HG03108 (cell line): ENCODE results near the gene C11orf91.
"Not testable (repeated sequence)": the region's sequence is repeated elsewhere in the genome, so short reads cannot be mapped to it uniquely, and the experiment has no call there.

Experiments used
- ATAC-seq: cut with Tn5 transposase; IDR thresholded peaks from one replicate; pipeline ENCODE4 v1.9.1; 2021; ENCODE audit warnings: moderate library complexity; ENCODE audit not compliant: unreplicated experiment

C11orf91 gene, protein sequence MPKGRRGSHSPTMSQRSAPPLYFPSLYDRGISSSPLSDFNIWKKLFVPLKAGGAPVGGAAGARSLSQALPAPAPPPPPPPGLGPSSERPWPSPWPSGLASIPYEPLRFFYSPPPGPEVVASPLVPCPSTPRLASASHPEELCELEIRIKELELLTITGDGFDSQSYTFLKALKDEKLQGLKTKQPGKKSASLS

DNA sequence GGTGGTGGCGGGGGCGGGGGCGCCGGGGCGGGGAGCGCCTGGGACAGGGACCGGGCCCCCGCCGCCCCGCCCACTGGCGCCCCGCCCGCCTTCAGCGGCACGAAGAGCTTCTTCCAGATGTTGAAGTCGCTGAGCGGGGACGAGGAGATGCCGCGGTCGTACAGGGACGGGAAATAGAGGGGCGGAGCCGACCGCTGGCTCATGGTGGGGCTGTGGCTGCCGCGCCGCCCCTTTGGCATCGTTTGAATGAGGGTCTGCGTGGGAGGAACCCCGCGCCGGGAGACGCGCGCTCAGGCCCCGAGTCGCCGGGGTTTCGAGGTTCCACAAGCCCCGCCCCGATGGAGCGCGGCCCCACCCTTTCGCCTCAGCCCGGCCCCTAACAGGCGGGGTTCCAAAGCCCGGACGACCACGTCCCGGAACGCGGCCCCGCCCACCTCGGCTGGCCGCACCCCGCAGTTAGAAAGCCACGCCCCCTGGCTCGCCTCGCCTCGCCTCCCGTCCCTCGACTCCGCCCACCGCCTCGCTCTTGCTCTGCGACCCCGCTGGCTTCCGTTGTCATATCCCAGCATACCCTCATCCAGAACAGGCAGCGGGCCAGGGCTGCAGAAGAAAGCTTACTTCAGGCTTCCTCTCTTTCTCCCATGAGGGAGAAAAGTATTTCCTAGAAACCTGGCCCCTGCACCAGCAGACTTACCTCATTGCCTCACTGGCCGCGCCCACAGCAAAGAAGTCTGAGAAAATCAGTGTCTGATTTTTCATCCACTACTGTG, at the start of gene C11orf91:
C11orf91 (minus strand) TSS at position 325 of the 770 bp plus-strand sequence; CDS start at position 239, 86 bp downstream.
- peak; percentile 86 for ATAC-seq

DNA sequence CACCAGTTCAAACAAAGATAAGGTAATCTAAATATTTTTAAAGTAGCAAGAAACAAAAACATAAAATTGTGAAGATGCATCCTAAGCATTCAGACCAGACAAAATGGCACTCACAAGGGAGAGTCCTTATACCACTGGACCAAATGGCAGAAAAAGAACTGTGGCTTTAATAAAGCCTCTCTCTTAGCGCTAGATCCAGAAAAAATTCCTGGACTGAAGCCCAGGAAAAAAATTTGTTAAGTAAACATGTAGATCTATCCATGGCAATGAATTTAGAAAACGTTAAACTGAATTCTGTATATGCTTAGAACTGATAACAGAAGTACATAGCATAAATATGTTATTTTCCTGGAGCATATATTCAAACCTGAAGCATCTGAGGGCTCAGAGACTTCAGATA, 47.4 kb upstream of the C11orf91 start:
- no peak for ATAC-seq

DNA sequence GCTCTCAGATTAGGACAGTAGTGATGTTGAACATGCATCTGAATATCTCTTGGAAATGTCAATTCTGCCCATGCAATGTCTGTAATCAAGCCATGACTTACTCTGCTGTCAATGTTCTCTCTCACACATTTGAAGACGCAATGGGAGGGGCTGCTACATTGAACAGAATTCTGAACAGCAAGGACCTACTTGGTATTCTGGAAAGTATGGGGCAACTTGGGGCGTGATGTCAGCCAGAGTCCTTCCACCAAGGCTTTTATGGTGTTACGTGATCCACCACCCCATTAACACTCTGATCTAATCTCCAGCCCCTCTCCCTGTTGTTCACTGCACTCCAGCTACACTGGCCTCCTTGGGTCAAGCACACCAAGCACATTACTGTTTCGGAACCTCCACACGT, 42.7 kb upstream of the C11orf91 start:
- ATAC-seq, result no peak

DNA sequence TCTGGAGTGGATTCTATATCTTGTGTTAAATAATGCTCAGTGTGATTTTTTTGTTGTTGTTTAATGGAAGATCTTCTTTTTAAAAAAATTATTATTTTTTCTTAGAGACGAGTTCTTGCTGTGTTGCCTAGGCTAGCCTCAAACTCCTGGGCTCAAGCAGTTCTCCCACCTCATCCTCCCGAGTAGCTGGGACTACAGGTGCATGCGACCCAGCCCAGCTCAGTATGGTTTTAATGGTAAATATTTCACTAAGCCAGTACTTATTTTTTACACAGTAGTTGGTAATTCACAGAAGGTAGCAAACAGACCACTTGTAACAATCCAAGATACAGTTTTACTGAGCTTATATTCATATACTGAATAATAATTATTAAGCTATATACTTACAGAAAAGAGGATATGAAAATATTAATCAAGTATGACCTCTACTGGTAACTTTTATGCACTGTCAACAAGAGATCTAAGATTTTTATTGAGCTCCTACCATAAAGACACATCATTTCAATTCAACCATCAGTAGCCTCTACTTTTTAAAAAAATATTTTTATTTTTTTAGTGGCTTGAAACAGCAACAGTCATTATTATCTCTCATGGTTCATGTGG, 41.7 kb upstream of the C11orf91 start:
- ATAC-seq, result no peak

GRCh38 chr11:33741806-33742205, 41.2 kb upstream of the C11orf91 start:
- ATAC-seq, result no peak

DNA sequence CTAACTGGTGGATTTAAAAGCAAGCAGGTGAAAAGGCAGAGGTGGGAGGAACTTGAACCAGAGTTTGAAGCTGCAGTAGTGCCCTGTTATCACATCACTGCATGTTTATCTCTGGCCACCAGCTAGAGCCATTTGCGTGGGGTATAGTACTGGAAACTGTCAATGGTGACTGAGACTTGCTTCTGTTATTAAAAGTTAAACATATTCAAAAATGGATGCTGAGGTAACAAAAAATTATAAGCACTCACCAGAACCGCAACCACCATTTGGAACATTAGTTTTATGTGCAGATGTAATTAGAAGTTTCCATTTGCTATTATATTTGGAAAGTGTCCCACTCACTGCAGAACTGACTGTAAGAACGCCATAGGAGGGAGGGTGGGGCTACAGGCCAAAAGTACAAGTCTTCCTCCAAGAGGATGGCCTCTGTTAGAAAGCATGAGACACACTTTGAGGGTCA, 36.8 kb upstream of the C11orf91 start:
- ATAC-seq, result no peak

DNA sequence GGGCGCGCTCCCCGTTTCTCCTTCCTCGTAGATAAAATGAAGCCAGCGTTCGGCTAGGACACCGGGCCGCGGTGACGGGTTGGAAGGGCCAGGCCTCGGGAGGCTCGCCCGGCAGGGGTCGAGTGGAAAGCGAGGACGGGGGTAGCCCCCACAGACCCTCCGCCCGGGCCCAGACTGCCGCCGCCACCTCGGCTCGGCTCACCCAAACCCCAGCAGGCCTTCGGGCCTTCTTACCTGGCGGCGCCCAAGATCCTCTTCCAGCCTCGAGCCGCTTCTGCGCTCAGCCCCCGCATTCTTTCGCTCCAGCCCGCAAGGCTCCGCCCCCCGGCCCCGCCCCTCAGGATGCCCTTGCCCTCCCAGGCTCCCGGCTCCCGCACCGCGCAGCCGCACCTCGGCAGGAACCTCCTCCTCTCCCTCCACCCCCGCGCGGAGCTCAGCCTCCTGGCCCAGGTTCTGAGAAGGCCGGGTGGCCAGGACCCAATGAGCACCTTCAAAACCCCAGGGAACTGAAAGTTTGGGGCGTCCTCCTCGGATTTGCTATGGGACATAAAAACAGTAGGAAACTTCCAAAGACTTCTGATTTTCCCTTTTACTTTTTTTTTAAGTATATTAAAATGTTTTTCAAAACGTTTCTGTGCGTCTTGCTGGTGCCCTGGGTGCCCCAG, 35.7 kb upstream of the C11orf91 start, which contains the start of gene CD59:
CD59 (minus strand) TSS at position 276 of the 665 bp plus-strand sequence. CDS start 13,978 bp downstream, outside the sequence.
- peak; percentile 52 for ATAC-seq

DNA sequence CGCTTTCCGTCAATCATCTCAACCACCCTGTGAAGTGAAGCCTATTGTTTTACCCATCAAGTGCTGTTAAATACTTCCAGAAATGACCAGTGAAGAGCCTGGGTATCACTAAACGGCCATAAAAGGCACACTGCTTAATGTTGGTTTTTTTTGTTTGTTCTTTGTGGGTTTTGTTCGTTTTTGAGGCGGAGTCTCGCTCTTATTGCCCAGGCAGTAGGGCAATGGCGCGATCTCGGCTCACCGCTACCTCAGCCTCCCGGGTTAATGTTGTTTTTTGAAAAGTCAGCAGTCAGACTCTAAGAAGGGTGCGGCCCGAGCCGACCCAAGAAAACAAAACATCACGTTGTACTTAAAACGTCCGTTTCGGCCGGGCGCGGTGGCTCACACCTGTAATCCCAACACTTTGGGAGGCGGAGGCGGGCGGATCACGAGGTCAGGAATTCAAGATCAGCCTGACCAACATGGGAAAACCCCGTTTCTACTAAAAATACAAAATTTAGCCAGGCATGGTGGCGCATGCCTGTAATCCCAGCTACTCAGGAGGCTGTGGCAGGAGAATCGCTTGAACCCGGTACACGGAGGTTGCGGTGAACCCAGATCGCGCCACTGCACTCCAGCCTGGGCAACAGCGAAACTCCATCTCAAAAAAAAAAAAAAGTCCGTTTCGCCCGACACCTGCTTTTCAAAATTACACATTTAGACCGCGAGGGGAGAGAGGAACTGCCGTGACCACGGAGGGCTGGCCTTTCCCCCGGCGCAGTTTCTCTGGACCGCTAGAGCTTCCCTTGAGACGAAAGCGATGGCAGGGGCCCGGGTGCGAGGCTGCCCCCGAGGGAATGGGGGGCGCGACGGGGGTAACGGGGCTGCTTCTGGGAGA, 34.9 kb upstream of the C11orf91 start:
- peak; percentile 44 for ATAC-seq

GRCh38 chr11:33734441-33735270, 34.0 kb upstream of the C11orf91 start:
- no peak for ATAC-seq

DNA sequence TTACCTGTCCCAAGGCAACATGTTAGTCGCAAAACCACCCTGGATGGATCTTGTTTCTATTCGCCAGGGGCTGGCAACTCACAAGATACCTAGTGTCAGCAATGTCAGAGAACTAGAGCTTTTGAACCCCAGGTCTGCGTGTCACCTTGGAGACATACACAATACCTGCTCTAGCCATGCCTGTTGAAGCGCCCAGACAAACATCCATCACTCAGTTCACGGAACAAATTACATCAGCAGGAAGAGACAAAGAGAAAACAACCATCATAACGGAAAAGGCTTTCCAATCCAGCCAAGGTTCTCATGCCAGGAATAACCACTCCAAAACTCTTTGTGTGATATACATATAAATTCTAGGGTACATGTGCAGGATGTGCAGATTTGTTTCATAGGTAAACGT, 33.4 kb upstream of the C11orf91 start:
- ATAC-seq, result no peak

GRCh38 chr11:33731723-33732531, 31.3 kb upstream of the C11orf91 start:
- no peak for ATAC-seq

DNA sequence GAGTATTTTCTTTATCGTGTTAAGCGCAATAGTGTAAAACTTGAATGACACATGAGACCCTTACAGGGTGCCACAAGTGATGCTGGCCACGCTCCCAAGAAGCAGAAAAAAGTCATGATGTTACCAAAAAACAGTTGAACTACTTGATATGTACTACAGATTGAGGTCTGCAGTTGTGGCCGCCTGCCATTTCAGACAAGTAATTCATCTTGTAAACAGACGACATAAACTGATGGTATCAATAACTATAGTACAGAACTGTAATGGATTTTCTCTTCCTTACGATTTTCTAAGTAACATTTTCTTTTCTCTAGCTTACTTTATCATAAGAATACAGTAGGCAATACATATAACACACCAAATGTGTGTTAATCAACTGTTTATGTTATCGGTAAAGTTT, 30.1 kb upstream of the C11orf91 start:
- ATAC-seq, result no peak

DNA sequence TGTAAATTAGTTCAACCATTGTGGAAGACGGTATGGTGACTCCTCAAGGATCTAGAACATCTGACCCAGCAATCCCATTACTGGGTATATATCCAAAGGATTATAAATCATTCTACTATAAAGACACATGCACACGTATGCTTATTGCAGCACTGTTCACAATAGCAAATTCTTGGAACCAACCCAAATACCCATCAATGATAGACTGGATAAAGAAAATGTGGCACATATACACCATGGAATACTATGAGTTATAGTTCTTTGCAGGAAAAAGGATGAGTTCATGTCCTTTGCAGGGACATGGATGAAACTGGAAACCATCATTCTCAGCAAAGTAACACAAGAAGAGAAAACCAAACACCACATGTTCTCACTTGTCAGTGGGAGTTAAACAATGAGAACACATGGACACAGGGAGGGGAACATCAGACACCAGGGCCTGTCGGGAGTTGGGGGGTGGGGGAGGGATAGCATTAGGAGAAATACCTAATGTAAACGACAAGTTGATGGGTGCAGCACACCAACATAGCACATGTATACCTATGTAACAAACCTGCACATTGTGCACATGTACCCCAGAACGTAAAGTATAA, 28.5 kb upstream of the C11orf91 start:
- not testable (repeated sequence) for ATAC-seq

GRCh38 chr11:33727539-33727938, 26.9 kb upstream of the C11orf91 start:
- ATAC-seq, result not testable (repeated sequence)

- ATAC-seq, result no peak
Measured at GRCh38 chr11:33725496-33725895, 24.9 kb upstream of the C11orf91 start.

DNA sequence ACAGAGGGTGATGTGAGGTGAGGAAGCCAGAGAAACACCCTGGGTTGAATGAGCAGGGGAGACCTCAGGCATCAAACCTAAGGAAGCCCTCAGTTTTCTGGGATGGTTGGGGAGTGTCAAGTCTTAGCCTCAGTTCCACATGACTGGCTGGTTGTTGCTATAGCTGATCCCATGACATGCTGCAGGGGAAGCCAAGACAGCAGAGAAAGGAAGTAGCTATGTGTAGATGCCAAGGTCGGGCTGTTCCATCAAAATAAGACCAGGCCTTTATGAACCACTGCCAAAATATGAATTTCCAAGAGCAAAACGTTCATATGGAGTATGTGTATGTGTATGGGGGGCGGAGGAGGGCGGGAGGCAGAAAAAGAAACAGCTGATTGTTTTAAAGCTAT, 24.0 kb upstream of the C11orf91 start:
- ATAC-seq, result no peak

GRCh38 chr11:33723238-33723881, 22.7 kb upstream of the C11orf91 start:
- no peak for ATAC-seq
